A549 treated with RU486 at 1 μM for 4 hours (cell line): ENCODE results near the gene NSF. TPM values are rescaled to one million over a fixed set of nuclear protein-coding genes. Genes with fewer than 3 reads are reported as not detected.

Source experiments
- total RNA-seq: library from RNA; stranded (reverse); fragments of 200-300 nt; extraction: Qiagen RNA extraction; gene quantifications from 5 replicates; pipeline ENCODE4 v1.2.3, GENCODE V29; 2022; ENCODE audit warnings: low read depth

Gene NSF
- 18.7 to 23.4 TPM (median 21.7 TPM) in 5 replicates for total RNA-seq

GRCh38 chr17:46590157-46591146 lies at the start of gene NSF:
Gene NSF (plus strand): TSS chr17:46590669. CDS start chr17:46590776, 107 bp downstream.

GRCh38 chr17:46579083-46580075 lies 11.1 kb upstream of the NSF start, which contains the start of gene ARL17A:
Gene ARL17A (minus strand): TSS chr17:46579691. CDS start chr17:46576322, 3,369 bp downstream.

Other genes starting within 250 kb of the NSF start
- gene ARL17B, start 228.9 kb upstream of the NSF start, total RNA-seq = 5.2 to 6.5 TPM (median 6.2 TPM) in 5 replicates
- 3.2 to 3.6 TPM (median 3.4 TPM) in 5 replicates for gene LRRC37A2, start 78.2 kb upstream of the NSF start, total RNA-seq
- 2.2 to 5.3 TPM (median 4.1 TPM) in 5 replicates for gene ARL17A, start 11.0 kb upstream of the NSF start, total RNA-seq
- 3.8 to 5.9 TPM (median 5.2 TPM) in 5 replicates for gene WNT3, start 228.0 kb downstream of the NSF start, total RNA-seq